Heart left ventricle (tissue), 16 donors: ENCODE measurements around the gene COL23A1. TPM values are rescaled to one million over a fixed set of nuclear protein-coding genes. Genes with fewer than 3 reads are reported as not detected.
A peak's percentile ranks its signal among the peaks of the same experiment; 100 is the strongest.

Experiments used
- ATAC-seq, 4 donors: fragments of 200-7000 bp; cut with Tn5 transposase; one replicate each; pipeline ENCODE4 v1.9.1; 2020 to 2022; ENCODE audit warnings: moderate library complexity in 4 of 4, mild to moderate bottlenecking in 3 of 4, moderate number of reproducible peaks in 1 of 4
- DNase-seq, 5 donors: peaks; one replicate each; pipeline ENCODE4 v3.0.0-alpha.2; 2020
- H3K27ac ChIP-seq, 12 donors: fragments of 200-600 bp; sonication (generic) in 4 of 12; one replicate each; pipeline versions ENCODE4 v1.5.0 to v1.8.0; 2016 to 2022; ENCODE audit warnings: mild to moderate bottlenecking in 2 of 12
- H3K27me3 ChIP-seq, 9 donors: fragments of 200-600 bp; sonication (generic) in 2 of 9; one replicate each; pipeline versions ENCODE4 v1.5.1 to v1.8.0; 2016 to 2022; ENCODE audit warnings: mild to moderate bottlenecking in 3 of 9
- H3K36me3 ChIP-seq, 9 donors: fragments of 200-600 bp; sonication (generic) in 2 of 9; one replicate each; pipeline versions ENCODE4 v1.5.0 to v1.8.0; 2018 to 2022; ENCODE audit warnings: mild to moderate bottlenecking in 2 of 9
- H3K4me1 ChIP-seq, 12 donors: fragments of 200-600 bp; sonication (generic) in 4 of 12; one replicate each; pipeline versions ENCODE4 v1.5.0 to v1.8.0; 2016 to 2022; ENCODE audit warnings: mild to moderate bottlenecking in 3 of 12
- H3K4me3 ChIP-seq, 12 donors: fragments of 200-600 bp; sonication (generic) in 4 of 12; one replicate each; pipeline versions ENCODE4 v1.5.0 to v1.8.0; 2017 to 2022; ENCODE audit warnings: mild to moderate bottlenecking in 9 of 12, moderate library complexity in 4 of 12
- H3K9me3 ChIP-seq, 12 donors: fragments of 200-600 bp; sonication (generic) in 4 of 12; one replicate each; pipeline versions ENCODE4 v1.5.0 to v1.8.0; 2016 to 2022; ENCODE audit warnings: mild to moderate bottlenecking in 1 of 12
- POLR2A ChIP-seq, 2 donors: fragments of 450-650 bp; IDR thresholded peaks; one replicate each; pipeline ENCODE4 v1.6.1; 2017; ENCODE audit warnings: antibody characterized with exemption in 2 of 2, mild to moderate bottlenecking in 2 of 2, moderate library complexity in 2 of 2
- WGBS, 4 donors: extraction: QIAGEN DNeasy Blood & Tissue Kit in 2 of 4; methylation state at CpG; one replicate each; pipeline versions ENCODE4 v1.1.5 to v1.1.7; 2013 to 2018; 5-methylcytosine and 5-hydroxymethylcytosine counted together
- intact Hi-C, 10 donors: fragments of 100-400 bp; cut with DNase I; formaldehyde crosslinking; loops; one replicate each; pipeline versions ENCODE4 v1.11.1 to v1.14.2; 2022
- polyA plus RNA-seq, 2 donors: library from polyadenylated mRNA; stranded (reverse); fragments of 200-250 nt; gene quantifications; one replicate each; pipeline ENCODE4 v1.2.3, GENCODE V29; 2013
- total RNA-seq, 9 donors: library from RNA; depleted of rRNA in 2 of 9; stranded (reverse); fragments of >200 nt in 2 of 9; fragmentation: NEBNext Ultra II Directional in 3 of 9; extraction: Animal tissue kit (Norgen Biotek cat#: 25700) in 3 of 9; gene quantifications; one replicate each; pipeline versions ENCODE4 v1.1.0 to v1.2.4, GENCODE V29; 2016 to 2023
- TF ChIP-seq, protein P1 (sequence below), 12 donors: fragments of 200-600 bp; sonication (generic) in 4 of 12; IDR thresholded peaks; one replicate each; pipeline versions ENCODE4 v1.5.0 to v1.8.0; 2018 to 2022; ENCODE audit warnings: antibody characterized with exemption in 12 of 12, mild to moderate bottlenecking in 5 of 12
- donor health status: ischemic (EF 13 %, LVEDD 7.1; RV severe dilation, severe dysfunction).
- donor health status: healthy with polysubstance abuse.
- donor health status: DM: no; HTN: yes; CAD: no.
- donor health status: DM: no; HTN: no; CAD: no.
- donor health status: ischemic (EF 25% LVEDD 6.9; RV normal size, moderate dysfunction).
- donor health status: ischemic (EF 25% LVEDD 5.7; RV mildly dilated, moderate dysfunction).
- donor health status: healthy.
- donor health status: DM: yes; HTN: yes; CAD: no.
- donor health status: ischemic (EF 35%, LVEDD 5.7; RV mildly dilated, moderate dysfunction).
- donor health status: nonischemic (EF 11% LVEDD 7.7; RV severe dilation, severe dysfunction).
- donor health status: DM: yes; HTN: yes; CAD: no.
- donor health status: PGD.
- donor health status: ischemic (EF 29% LVEDD 5.4; RV normal size, mild dysfunction).
- donor health status: nonischemic (EF 23%, LVEDD 6.1; RV moderate dilation, normal function).

COL23A1 gene
- total and polyA plus RNA-seq, 11 donors = 6.0 to 33.0 (median 18.8) TPM

DNA sequence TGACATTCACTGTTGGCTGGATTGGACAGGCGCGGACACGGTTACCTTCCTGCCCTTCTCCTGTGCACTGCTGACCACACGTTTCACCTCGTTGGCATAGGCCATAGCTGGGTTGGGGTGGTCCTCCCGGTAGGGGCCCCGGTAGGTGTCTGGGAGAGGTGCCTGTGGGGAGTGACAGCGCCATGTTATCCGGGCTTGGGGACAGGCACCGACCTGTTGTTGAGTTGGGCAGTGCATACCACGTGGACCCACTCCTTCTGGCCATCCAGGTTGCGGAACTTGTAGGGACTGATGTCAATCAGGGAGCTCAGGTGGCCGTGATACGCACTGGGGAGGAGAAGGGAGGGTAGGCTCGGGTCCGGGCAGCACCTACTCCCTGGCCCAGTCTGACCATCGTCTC lies 365.8 kb downstream of the COL23A1 start:
- TF ChIP-seq POLR2A (IDR thresholded peaks at IDR 0.05) = no peak
- TF ChIP-seq, protein P1, sequence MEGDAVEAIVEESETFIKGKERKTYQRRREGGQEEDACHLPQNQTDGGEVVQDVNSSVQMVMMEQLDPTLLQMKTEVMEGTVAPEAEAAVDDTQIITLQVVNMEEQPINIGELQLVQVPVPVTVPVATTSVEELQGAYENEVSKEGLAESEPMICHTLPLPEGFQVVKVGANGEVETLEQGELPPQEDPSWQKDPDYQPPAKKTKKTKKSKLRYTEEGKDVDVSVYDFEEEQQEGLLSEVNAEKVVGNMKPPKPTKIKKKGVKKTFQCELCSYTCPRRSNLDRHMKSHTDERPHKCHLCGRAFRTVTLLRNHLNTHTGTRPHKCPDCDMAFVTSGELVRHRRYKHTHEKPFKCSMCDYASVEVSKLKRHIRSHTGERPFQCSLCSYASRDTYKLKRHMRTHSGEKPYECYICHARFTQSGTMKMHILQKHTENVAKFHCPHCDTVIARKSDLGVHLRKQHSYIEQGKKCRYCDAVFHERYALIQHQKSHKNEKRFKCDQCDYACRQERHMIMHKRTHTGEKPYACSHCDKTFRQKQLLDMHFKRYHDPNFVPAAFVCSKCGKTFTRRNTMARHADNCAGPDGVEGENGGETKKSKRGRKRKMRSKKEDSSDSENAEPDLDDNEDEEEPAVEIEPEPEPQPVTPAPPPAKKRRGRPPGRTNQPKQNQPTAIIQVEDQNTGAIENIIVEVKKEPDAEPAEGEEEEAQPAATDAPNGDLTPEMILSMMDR (IDR thresholded peaks at IDR 0.05) = no peak
- Histone ChIP-seq H3K27me3 (no peaks in the 10 kb centered on the region), H3K4me1 (peaks cover 0 to 19% (median 0%) of the 10 kb centered on the region in 12 donors), H3K9me3 (no peaks in the 10 kb centered on the region), H3K27ac (no peak overlapping the region), H3K4me3 (no peak overlapping the region), H3K36me3 (peaks cover 0 to 98% (median 53%) of the 10 kb centered on the region in 9 donors)
- DNase-seq (peak in 1 of 5 donors; percentile 15), ATAC-seq (peak in 2 of 4 donors; percentile 4 to 15)
- WGBS, 4 donors = 90 to 95% (median 93%) methylated on average over 8 to 17 of the region's 17 CpGs
- intact Hi-C loops = no loop called here

DNA sequence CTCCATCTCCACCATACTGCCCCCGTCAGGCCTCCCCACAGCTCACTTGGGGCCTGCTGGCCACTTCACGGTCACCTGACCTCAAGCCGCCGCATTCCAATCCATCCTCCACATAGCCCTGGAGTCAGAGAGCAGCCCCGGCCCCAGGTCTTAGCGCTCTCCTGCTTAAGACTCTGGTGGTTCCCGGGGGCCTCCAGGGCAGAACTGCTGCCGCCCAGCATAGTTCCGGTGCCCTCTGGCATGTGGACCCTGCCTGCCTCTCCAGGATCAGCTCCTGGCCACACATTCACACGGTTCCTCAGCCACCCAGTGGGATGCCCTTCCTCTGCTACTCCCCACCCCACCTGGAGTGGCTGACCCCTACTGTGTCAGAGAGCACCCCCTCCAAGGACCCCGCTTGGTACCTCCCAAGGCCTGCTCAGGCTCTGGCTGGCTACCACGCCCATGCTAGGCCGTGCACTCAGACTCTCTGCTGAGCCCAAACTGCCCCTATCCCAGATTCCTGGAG lies 366.3 kb downstream of the COL23A1 start:
- Histone ChIP-seq H3K27ac (no peak overlapping the region), H3K4me3 (no peak overlapping the region), H3K27me3 (no peaks in the 10 kb centered on the region), H3K36me3 (peaks cover 0 to 98% (median 52%) of the 10 kb centered on the region in 9 donors), H3K9me3 (no peaks in the 10 kb centered on the region), H3K4me1 (peaks cover 0 to 17% (median 0%) of the 10 kb centered on the region in 12 donors)
- 57 to 60% (median 59%) methylated on average over 13 of the region's 13 CpGs for WGBS, 4 donors
- intact Hi-C loops = no loop called here
- ATAC-seq (peak in 3 of 4 donors; percentile 19 to 26 (median 23)), DNase-seq (peak in 1 of 5 donors; percentile 22)
- TF ChIP-seq POLR2A (IDR thresholded peaks at IDR 0.05) = no peak
- TF ChIP-seq, protein P1 (IDR thresholded peaks at IDR 0.05) = no peak

DNA sequence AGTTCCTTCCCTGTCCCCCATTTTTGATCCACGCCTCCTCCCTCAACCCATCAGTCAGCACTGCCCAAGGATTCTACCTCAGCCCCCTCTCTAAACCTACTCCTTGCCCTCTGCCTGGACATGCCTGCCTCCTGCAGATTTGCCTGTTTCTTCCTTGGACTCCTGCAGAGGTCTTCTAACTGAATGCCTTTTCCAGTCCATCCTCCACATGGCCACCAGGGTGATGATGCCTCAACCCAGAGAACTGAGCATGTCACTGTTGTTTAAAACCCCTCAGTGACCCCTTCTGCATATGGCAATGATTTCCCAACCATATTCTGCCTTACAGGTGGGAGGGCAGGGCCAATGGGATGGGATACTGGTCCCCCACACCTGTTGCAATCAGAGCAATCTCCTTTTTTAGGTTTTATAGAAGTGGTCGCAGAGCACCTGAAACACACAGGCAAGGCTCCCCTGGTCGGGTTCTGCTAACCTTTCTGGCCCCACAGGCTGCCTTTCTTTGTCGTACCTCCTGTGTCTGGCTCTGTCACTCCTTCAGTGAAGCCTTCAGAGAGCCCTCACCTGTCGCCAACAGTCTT lies 366.9 kb downstream of the COL23A1 start:
- ATAC-seq (no peak), DNase-seq (peak in 1 of 5 donors; percentile 18)
- 82 to 93% (median 90%) methylated on average over 5 of the region's 5 CpGs for WGBS, 4 donors
- Histone ChIP-seq H3K27ac (no peak overlapping the region), H3K36me3 (peaks cover 0 to 98% (median 52%) of the 10 kb centered on the region in 9 donors), H3K27me3 (no peaks in the 10 kb centered on the region), H3K4me1 (peaks cover 0 to 17% (median 0%) of the 10 kb centered on the region in 12 donors), H3K9me3 (no peaks in the 10 kb centered on the region), H3K4me3 (no peak overlapping the region)
- no peak for TF ChIP-seq POLR2A (IDR thresholded peaks at IDR 0.05)
- TF ChIP-seq, protein P1 (IDR thresholded peaks at IDR 0.05) = no peak
- intact Hi-C loops = no loop called here

DNA sequence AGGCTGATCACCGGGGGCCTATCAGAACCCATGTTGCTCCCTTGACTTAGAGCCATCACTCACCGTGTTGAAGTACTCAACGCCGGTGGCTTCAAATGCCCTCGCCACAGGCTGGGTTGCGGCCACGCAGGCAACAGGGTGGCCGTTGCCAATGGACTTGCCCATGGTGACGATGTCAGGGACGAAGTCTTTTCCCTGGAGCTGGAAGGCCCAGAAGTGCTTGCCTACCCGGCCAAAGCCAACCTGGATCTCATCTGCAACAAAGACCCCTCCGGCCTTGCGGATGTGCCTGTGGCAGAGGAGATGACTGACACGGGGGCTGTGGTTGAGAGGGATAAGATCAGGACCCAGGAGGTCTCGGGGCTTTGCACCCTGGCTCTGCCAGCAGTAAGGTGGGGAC lies 367.9 kb downstream of the COL23A1 start:
- H3K36me3 ChIP-seq = peaks cover 0 to 90% (median 47%) of the 10 kb centered on the region in 9 donors
- intact Hi-C loops = no loop called here
- H3K27ac ChIP-seq = no peak overlapping the region
- ATAC-seq (no peak), DNase-seq (peak in 2 of 5 donors; percentile 13 to 19)
- TF ChIP-seq POLR2A (IDR thresholded peaks at IDR 0.05) = no peak
- TF ChIP-seq, protein P1 (IDR thresholded peaks at IDR 0.05) = no peak
- H3K9me3 ChIP-seq = no peaks in the 10 kb centered on the region
- peaks cover 0 to 17% (median 0%) of the 10 kb centered on the region in 12 donors for H3K4me1 ChIP-seq
- H3K27me3 ChIP-seq = no peaks in the 10 kb centered on the region
- H3K4me3 ChIP-seq = no peak overlapping the region
- WGBS, 4 donors = 94 to 97% (median 97%) methylated on average over 9 to 15 of the region's 15 CpGs
